Stimulated activated effector memory CD8-positive, alpha-beta T cell treated with anti-CD3 and anti-CD28 coated beads, Interleukin-12 subunit alpha, Interleukin-12 subunit beta, amount 100 ng/mL, for 72 hours (primary cell): Measurements from ENCODE around the gene CD82.

Source experiments
- ATAC-seq: fragments of 150-1000 bp; cut with Tn5 transposase; 2 replicates; pipeline ENCODE4 v1.10.0; 2021
- DNase-seq, 2 donors: peaks; one replicate each; pipeline ENCODE4 v3.0.0; 2021 to 2022; ENCODE audit warnings: low spot score in 2 of 2
- H3K27ac Mint-ChIP-seq: one replicate; pipeline ENCODE4 v1.8.0; 2022; ENCODE audit warnings: mild to moderate bottlenecking, mixed read lengths
- H3K36me3 Mint-ChIP-seq: one replicate; pipeline ENCODE4 v1.8.0; 2022; ENCODE audit warnings: mild to moderate bottlenecking, mixed read lengths
- H3K4me1 Mint-ChIP-seq: one replicate; pipeline ENCODE4 v1.8.0; 2022; ENCODE audit warnings: mixed read lengths
- H3K4me3 Mint-ChIP-seq: one replicate; pipeline ENCODE4 v1.8.0; 2022; ENCODE audit warnings: mild to moderate bottlenecking, mixed read lengths
- H3K9me3 Mint-ChIP-seq: one replicate; pipeline ENCODE4 v1.8.0; 2022; ENCODE audit warnings: mixed read lengths

Gene CD82

DNA sequence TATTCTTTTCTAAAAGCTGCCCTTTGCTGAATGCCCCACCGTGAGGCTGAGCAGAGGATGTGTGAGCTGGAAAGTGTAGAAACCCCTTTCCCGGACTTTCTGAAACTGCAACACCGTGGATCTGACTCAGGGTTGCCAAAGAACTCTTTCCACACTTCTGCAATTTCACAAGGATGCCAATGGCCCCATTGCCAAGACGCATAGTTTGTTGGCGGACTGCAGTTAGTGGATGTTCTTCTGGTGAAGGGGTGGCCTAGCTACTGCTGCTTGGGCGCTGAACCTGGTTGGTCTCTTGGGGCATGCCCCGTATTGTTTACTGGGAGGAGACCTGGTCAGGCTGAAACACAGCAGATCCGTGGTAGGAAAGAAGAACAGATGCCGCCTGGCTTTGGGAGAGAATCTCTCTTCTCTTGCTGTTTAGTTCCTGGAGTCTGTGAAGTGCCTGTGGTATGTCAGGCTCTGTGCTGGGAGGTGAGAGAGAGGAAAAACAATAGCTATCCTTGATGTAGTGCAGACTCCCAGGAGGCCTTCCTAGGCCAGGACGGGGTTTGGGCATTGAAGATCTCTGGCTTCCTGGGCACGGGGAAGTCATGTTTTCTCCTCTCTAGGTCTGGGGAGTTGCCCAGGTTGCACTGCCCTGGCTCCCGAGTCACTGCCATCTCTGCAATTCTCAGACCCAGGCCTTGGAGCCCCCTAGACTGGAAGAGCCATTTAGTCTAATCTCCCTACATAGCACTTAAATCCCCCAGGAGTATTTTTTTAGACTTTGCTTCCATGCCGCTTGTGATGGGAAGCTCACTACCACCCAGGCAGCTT lies 26.9 kb downstream of the CD82 start:
- ATAC-seq (no peak), DNase-seq (no peak)
- Mint-ChIP-seq H3K4me1 (peaks cover 57% of the 10 kb centered on the region), H3K4me3 (no peak overlapping the region), H3K9me3 (no peaks in the 10 kb centered on the region), H3K27ac (peak overlapping the region; percentile 79), H3K36me3 (peaks cover 99% of the 10 kb centered on the region)

DNA sequence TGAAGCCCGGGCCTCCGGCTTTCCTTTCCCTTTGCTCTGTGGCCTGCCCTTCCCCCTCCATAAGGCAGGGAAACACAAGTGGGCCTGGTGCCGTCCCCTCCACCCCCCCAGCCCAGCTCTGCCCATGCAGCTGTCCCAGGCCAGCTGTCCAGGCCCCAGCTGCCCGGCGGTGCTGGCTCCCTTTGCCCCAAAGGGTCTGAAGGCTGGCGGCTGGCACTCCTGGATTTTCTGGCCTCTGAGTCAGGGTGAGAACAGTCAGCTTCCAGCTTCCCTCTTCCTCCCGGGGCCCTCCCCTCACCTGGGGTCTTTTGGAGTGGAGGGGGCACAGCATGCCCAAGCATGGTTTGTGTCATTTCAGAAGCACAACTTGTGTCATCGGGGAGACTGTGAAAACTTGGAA lies 27.8 kb downstream of the CD82 start:
- H3K36me3 Mint-ChIP-seq = peaks cover 99% of the 10 kb centered on the region
- H3K4me1 Mint-ChIP-seq = peaks cover 58% of the 10 kb centered on the region
- H3K9me3 Mint-ChIP-seq = no peaks in the 10 kb centered on the region
- no peak overlapping the region for H3K4me3 Mint-ChIP-seq
- DNase-seq (no peak), ATAC-seq (no peak)
- H3K27ac Mint-ChIP-seq = peak overlapping the region; percentile 79

DNA sequence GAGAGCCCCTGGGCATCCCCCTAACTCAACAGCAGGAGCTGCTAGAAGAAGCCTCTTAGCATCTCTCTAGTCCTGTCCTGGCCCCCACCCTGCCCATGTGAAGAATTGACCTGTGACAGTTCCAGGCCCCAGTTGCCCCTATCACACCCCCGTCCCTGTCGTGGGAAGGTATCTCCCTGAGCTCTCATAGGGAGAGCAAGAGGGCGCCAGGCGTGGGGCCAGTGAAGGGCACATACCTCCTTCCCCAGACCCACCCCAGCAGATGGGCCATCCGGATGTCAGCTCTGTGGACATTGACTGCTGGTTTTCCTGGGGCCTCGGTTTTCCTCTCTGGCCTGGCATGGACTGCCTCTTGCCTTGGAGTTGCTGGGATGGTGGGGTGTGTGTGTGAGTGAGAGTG lies 29.5 kb downstream of the CD82 start:
- H3K9me3 Mint-ChIP-seq = no peaks in the 10 kb centered on the region
- peak overlapping the region; percentile 49 for H3K4me3 Mint-ChIP-seq
- DNase-seq (no peak), ATAC-seq (no peak)
- peaks cover 98% of the 10 kb centered on the region for H3K36me3 Mint-ChIP-seq
- H3K27ac Mint-ChIP-seq = peak overlapping the region; percentile 88
- peaks cover 65% of the 10 kb centered on the region for H3K4me1 Mint-ChIP-seq

DNA sequence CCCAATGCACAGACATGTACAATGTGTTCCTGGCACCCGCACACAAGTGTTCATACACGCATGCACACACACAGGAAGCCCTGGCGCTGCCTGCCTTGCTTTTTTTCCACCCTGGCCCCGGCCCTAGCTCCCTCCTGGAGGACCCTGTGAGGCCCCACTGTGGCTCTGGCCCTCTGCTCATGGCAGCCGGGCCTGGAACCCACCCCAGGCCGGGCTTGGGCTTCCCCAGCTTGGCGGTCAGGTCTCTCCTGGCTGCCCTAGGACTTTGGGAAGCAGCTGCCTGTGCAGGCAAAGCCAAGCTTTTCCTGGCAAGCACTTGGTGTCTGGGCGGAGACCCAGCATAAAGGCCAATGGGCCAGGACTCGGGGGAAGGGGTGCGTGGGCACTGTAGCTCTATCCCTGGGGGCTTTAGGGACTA lies 30.5 kb downstream of the CD82 start:
- no peak for DNase-seq

DNA sequence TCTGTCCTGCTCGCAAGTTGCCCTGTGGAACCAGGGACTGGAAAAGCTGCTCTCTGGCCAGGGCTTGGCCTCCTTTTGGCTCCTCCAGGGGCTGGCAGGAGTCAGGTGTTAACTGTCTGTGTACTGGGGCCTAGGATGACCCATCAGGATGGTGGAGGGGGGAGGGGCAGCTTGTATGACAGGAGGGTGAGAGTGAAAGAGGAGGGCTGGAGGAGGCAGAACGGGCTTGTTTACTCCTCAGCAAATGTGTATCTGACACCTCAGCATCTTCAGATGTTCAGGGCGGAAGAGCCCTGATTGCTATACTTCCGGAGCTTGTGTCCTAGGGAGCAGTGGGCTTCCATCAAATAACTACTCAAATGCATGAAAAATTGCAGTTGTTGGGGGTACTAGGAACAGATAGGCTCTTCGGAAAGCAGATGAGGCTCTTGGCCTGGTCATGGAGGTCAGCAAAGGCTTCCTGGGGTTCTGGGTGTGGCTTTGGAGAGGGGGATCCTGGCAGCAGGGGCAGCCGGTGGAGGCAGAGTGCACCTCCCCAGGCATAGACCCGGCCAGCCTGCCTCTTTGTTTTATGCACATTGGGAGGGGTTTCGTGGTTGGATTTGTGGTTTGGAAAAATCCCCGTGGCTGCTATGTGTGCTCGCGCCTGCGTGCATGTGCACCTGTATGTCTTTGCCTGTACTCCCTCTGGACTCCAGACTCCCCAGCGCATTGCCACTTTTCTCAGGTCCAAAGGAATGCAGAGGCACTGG lies 31.2 kb downstream of the CD82 start:
- DNase-seq (peak in 1 of 2 donors; percentile 72), ATAC-seq (peak; percentile 72)
- H3K36me3 Mint-ChIP-seq = peaks cover 95% of the 10 kb centered on the region
- H3K4me3 Mint-ChIP-seq = peak overlapping the region; percentile 49
- no peaks in the 10 kb centered on the region for H3K9me3 Mint-ChIP-seq
- peak overlapping the region; percentile 89 for H3K27ac Mint-ChIP-seq
- peaks cover 71% of the 10 kb centered on the region for H3K4me1 Mint-ChIP-seq

More for the DNA sequence above, 30.5 kb downstream of the CD82 start:
- ATAC-seq = no peak
- peaks cover 98% of the 10 kb centered on the region for H3K36me3 Mint-ChIP-seq
- peak overlapping the region; percentile 49 for H3K4me3 Mint-ChIP-seq
- peak overlapping the region; percentile 89 for H3K27ac Mint-ChIP-seq
- peaks cover 71% of the 10 kb centered on the region for H3K4me1 Mint-ChIP-seq
- H3K9me3 Mint-ChIP-seq = no peaks in the 10 kb centered on the region

DNA sequence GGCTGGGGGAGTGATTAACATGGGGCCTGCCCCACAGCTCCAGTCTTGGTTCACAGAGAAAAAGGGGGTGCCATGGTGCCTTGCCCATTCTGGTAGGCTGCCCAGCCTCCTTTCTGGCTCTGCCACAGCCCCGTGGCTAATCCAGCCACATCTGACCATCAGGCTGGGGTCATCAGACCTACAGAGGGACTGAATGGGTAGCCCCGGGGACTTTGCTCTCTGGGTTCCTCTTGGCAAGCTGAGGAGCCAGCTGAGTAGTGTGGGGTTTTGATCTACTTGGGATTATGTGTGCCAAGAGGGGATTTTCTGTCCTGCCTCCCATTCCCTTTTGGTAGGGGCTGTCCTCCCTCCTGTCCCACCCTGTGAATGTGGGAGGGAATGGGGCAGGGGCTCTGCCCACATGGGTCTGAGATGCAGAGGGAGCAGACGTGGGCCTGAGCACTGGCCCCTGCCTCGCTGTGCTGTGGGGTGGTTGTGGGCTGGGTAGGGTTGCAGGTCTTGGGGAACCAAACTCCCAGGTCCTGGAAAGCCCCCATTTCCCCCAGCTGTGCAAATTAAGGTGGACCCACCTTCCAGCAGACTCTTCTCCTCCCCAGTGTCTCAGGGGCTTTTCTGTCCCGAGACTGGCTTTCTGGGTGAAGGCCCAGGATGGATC lies 32.0 kb downstream of the CD82 start:
- Mint-ChIP-seq H3K4me3 (peak overlapping the region; percentile 49), H3K27ac (peak overlapping the region; percentile 89), H3K36me3 (peaks cover 95% of the 10 kb centered on the region), H3K9me3 (no peaks in the 10 kb centered on the region), H3K4me1 (peaks cover 71% of the 10 kb centered on the region)
- DNase-seq (no peak), ATAC-seq (peak; percentile 2)

DNA sequence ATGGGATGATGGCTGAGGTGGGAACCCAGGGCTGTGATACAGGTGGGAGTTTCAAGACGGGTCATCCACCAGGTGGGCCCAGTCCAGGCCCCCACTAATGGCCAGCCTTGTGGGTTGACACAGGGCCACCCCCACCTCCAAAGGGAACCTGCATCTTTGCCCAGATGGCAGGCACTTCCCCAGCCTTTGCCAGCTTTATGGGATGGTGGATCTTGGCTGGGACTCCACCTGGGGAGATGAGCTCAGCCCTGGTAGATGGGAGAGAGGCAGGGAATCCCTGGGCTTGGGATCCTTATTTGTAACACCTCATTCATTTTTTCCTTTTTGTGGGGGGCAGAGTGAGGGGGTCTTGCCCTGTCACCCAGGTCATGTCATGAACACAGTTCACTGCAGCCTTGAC lies 33.4 kb downstream of the CD82 start:
- H3K27ac Mint-ChIP-seq = peak overlapping the region; percentile 80
- H3K9me3 Mint-ChIP-seq = no peaks in the 10 kb centered on the region
- no peak for ATAC-seq
- no peak overlapping the region for H3K4me3 Mint-ChIP-seq
- peaks cover 96% of the 10 kb centered on the region for H3K36me3 Mint-ChIP-seq
- no peak for DNase-seq
- peaks cover 70% of the 10 kb centered on the region for H3K4me1 Mint-ChIP-seq

DNA sequence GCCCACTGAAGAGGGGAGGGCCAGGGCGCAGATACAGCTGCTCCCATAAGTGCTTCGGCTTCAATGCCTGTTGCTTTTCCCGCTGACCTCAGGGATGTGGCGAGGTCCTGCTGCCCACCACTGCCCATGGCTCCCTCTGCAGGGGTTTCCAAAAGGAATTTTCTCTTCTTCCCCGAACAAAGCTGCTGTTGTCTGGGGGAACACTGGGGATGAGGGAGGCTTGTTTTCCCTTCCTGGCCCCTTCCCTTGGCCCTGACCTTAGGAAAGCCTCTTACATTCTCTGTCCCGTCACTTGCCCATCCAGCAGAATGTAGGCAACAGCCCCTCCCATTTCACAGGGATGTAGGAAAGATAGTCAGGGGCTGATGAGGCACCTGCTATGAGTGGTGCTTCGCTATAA lies 34.8 kb downstream of the CD82 start:
- ATAC-seq (no peak), DNase-seq (no peak)
- H3K27ac Mint-ChIP-seq = peak overlapping the region; percentile 80
- H3K9me3 Mint-ChIP-seq = no peaks in the 10 kb centered on the region
- H3K4me3 Mint-ChIP-seq = no peak overlapping the region
- H3K36me3 Mint-ChIP-seq = peaks cover 96% of the 10 kb centered on the region
- H3K4me1 Mint-ChIP-seq = peaks cover 62% of the 10 kb centered on the region

DNA sequence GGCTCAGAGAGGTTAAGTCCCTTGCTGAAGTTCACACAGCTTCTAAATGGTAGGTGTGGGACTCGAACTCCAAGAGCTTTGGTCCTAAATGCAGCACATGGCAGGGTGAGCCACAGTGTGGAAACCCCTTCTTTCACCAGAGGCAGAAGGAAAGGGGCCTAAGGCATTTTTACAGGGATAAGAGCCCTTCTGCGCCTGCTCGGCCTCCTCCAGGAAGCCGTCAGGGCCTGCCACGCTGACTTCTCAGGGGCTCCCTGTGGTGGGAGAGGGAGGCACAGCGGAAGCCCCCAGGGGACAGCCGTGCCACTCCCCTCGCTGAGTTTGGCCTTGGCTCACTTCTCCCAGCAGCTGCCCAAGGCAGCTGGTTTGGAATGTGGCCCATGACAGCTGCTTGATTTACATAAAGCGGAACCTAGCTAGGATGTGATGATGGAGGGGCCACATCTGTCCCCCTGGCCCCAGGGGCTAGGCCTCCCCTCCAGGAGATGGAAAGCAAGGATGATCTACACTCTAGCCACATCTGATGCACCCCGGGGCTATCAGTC lies 35.4 kb downstream of the CD82 start:
- peaks cover 96% of the 10 kb centered on the region for H3K36me3 Mint-ChIP-seq
- no peaks in the 10 kb centered on the region for H3K9me3 Mint-ChIP-seq
- H3K27ac Mint-ChIP-seq = peak overlapping the region; percentile 80
- H3K4me1 Mint-ChIP-seq = peaks cover 59% of the 10 kb centered on the region
- DNase-seq (no peak), ATAC-seq (no peak)
- H3K4me3 Mint-ChIP-seq = peak overlapping the region; percentile 22

DNA sequence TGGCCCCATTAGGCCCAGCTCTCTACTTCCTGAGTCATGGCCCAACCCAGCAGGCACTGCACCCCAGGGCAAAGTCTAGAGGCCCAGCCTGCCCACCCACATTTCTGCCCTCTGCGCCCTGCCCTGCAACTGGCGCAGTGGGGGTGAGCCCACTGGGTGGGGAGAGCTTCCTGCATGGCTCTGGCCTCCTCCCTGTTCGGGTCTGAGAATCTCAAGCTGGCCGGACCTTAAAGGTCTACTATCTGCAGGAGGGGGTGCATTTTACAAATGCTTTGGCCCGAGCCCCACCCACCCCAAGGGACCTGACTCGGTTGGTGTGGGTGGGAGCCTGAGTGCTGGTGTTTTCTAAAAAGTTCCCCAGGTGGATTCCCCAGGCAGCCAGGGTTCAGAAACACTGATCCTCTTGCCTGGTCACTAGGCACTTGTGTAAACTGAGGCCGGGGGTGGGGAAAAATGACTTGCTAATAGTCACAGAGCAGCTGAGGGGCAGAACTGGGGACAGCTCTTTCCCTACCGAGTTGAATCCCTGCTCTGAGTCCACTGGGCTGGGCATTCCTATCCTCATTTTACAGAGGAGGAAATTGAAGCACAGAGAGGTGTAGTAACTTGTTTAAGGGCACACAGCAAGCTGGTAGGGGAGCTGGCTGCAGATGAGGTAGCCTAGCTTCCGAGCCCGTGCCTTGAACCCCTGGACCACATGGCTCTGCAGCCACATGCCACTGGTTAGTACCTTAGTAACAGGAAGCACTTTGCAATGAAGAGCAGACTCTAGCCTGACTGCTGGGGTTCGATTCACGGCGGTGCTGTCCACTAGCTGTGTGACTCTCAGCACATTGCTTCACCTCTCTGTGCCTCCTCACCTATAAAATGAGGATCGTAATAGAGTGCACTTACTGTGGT lies 36.3 kb downstream of the CD82 start:
- Mint-ChIP-seq H3K27ac (peak overlapping the region; percentile 80), H3K36me3 (peaks cover 96% of the 10 kb centered on the region), H3K9me3 (no peaks in the 10 kb centered on the region), H3K4me3 (peak overlapping the region; percentile 22), H3K4me1 (peaks cover 59% of the 10 kb centered on the region)
- DNase-seq = no peak
- ATAC-seq = peak; percentile 62

DNA sequence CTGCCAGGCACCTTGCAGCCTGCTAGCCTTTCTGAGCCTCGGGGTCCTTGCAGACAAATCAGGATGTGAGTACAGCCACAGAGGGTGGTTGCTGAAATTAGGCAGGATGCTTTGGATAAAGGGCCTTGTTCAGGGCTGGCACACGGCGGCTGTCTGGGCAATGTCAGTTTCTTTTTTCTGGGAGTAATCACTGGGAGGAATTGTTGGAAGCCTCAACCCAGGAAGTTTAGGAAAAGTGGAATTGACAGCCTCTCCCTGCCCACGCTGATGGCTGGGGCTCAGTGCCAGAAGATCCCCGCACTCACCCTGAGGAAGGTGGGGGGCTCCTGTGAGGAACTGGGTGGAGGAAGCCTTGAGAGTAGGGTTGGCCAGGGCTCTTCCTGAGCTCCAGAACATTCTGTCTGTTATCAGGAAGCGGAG lies 37.4 kb downstream of the CD82 start:
- no peak overlapping the region for H3K27ac Mint-ChIP-seq

DNA sequence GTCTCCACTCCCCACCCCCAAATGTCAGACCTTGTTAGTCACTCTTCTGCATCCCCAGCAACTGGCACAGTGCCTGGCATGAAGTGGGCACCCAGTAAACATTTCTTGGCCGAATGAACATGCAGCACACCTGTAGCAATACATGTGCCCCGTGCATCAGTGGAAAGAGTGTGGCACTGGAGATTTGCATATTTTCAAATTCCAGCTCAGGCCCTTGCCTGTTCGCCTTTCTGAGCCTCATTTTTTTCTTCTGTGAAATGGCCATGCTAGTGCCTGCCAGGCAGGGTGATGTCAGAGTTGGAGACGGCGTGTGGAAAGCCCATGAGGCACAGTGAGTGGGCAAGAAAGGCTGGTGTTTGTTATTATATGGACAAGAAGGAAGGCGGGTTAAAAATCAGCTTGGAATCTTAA lies 38.7 kb downstream of the CD82 start:
- peak overlapping the region; percentile 24 for H3K27ac Mint-ChIP-seq
- peaks cover 69% of the 10 kb centered on the region for H3K4me1 Mint-ChIP-seq
- H3K4me3 Mint-ChIP-seq = no peak overlapping the region
- H3K9me3 Mint-ChIP-seq = no peaks in the 10 kb centered on the region
- no peak for DNase-seq
- ATAC-seq = no peak
- peaks cover 98% of the 10 kb centered on the region for H3K36me3 Mint-ChIP-seq

More for the DNA sequence above, 37.4 kb downstream of the CD82 start:
- peaks cover 59% of the 10 kb centered on the region for H3K4me1 Mint-ChIP-seq
- no peaks in the 10 kb centered on the region for H3K9me3 Mint-ChIP-seq
- ATAC-seq (no peak), DNase-seq (no peak)
- peaks cover 96% of the 10 kb centered on the region for H3K36me3 Mint-ChIP-seq
- no peak overlapping the region for H3K4me3 Mint-ChIP-seq

DNA sequence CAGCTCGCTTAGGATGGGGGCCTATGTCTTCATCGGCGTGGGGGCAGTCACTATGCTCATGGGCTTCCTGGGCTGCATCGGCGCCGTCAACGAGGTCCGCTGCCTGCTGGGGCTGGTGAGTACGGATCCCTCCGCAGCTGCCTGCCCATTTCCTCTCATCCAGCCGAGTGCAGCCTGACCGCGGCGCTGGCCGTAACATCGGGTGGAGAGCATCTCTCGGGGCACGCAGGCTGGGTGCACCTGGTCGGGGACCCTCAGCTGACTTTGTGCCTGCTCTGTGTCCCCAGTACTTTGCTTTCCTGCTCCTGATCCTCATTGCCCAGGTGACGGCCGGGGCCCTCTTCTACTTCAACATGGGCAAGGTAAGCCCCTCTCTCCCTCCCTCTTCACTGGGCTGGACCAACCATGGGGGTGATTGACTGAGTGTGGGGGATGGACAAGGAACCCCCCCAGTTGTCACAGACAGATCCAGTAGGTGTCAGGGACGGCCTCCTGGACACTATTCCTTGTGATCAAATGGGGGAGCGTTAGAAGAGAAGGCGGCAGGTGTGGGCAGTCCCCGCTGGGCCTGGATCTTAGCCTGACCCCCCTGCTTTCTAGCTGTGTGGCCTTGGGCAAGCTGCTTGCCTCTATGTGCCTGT lies 39.7 kb downstream of the CD82 start:
- Mint-ChIP-seq H3K27ac (no peak overlapping the region), H3K36me3 (peaks cover 98% of the 10 kb centered on the region), H3K9me3 (no peaks in the 10 kb centered on the region), H3K4me3 (no peak overlapping the region), H3K4me1 (peaks cover 72% of the 10 kb centered on the region)
- ATAC-seq = no peak
- no peak for DNase-seq

DNA sequence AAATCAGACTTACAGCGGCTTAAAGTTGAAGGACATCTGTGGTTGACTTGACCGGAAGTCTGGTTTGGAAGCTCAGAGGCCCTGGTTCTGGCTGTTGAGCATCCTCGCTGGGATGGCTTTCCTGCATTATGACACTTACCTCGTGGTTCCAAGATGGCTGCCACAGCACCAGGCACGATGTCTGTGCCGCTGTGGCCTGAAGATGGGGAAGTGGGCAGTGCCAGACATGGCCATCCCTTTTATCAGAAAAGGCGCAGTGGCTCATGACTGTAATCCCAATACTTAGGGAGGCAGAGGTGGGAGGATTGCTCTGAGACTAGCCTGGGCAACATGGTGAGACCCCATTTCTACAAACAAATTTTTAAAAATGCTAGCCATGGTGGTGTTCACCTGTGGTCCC lies 40.5 kb downstream of the CD82 start:
- Mint-ChIP-seq H3K27ac (peak overlapping the region; percentile 85), H3K36me3 (peaks cover 98% of the 10 kb centered on the region), H3K9me3 (no peaks in the 10 kb centered on the region), H3K4me1 (peaks cover 70% of the 10 kb centered on the region), H3K4me3 (no peak overlapping the region)
- ATAC-seq (no peak), DNase-seq (no peak)
